GM21367 (cell line): ENCODE measurements around the gene MLEC.
A peak's percentile ranks its signal among the peaks of the same experiment; 100 is the strongest.

Experiments
- ATAC-seq: cut with Tn5 transposase; IDR thresholded peaks from one replicate; pipeline ENCODE4 v1.9.1; 2021; ENCODE audit not compliant: unreplicated experiment

Gene MLEC

DNA sequence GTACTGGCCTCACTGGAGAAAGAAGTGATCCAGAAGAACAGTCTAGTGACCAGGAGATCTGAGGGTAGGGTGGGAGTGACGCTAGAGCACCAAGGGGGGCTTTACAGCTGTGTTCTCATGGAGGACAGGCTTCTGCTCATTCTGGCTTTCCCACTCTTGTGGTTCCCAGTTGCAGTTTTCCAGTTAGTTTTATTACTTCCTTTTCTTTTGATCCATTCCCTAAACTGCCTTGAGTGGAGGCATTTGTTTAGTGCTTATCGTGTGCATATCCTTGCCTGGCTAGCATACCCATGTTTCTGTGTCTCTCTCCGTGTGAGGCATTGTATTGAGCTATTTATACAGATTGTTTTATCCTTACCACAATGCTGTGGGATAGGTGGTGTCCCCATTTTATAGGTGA is 4.0 kb downstream of the MLEC start:
- ATAC-seq: no peak

DNA sequence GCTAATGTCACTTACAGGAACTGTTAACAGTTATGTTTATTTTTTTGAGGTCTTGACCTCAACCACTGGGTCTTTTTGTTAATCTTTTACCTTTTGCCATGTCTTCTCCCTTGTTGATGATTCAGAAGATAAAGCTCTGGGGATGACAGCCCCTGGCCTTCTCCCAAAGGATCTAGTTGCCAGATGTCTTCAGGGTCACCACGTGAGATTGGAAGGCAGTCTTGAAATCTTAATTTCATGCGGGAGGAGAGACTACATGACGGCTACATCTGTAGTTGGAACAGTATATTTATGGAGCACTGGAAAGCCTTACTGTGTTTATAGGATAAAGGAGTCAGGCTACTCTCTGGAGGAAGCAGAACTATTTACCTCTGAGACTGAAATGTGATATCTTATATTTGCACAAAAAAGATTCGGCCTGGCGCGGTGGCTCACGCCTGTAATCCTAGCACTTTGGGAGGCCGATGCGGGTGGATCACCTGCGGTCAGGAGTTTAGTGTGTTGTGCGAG is 5.6 kb downstream of the MLEC start:
- ATAC-seq: no peak

DNA sequence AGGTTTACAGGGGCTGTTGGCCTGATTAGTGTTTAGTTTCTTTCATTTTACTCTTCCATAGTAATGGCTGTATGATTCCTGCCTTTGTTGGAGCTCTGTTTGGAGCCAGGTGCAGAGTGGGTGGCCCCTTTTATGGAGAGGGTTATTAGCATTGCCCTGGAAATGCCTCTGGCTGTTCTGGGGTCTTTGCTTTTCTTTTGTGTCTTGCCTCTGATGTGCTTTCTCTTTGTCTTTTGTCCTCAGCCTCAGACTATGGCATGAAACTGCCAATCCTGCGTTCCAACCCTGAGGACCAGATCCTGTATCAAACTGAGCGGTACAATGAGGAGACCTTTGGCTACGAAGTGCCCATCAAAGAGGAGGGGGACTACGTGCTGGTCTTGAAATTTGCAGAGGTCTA is 6.9 kb downstream of the MLEC start:
- ATAC-seq: no peak

DNA sequence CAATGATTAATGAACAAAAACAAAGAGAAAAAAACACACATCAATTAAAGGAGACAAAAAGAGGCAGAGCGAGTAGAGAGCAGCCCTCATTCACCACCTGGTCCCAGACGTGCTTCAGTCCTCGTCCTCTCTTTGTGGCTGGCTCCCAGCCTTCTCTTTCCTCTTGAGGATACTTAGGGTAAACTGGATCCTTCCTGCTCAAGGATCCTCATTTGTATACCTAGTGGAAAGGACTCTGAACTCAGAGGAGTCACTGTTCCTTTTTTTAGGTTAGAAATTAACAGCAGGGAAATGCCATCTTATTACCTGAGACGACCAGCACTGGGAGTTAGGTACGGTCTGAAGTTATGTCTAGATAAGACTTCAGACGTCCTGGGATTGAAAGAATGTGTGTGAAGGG is 9.7 kb downstream of the MLEC start:
- no peak for ATAC-seq

DNA sequence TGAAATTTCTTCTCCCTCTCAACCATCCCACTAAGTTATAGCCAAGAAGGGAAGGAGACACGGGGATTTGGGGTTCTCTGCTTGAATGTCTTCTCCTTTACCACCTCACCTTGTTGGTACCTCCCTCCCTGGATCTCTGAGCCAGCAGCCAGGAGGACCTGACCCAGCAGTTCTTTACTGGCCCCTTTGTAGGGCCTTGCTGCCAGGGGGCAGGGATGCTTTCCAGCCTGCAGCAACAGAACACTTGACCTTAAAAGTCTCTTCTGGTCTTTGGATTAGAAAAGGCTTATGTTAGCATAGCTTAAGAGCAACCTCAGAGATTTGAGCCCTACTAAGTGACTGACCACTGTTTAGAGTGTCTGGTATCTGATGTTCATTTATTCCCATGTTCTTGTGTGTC is 10.4 kb downstream of the MLEC start:
- no peak for ATAC-seq

DNA sequence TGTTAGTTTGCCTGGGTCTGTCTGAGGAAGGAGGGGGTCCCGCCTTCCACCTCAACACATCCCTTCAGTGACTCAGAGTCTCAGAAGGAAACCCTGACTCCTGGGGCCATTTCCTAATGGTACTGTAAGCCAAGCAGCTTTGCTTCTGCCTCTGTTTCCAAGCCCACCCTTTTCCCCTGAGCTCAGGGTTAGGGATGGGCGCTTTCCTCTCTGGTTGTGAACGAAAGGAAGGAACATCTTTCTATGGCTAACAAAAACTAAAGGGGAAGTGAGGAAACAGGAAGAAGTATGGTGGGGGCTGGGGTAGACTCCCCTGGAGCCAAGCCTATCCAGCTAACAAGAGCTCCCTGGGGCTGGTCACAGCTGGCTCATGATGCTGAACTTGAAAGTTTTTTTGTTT is 11.7 kb downstream of the MLEC start:
- no peak for ATAC-seq

DNA sequence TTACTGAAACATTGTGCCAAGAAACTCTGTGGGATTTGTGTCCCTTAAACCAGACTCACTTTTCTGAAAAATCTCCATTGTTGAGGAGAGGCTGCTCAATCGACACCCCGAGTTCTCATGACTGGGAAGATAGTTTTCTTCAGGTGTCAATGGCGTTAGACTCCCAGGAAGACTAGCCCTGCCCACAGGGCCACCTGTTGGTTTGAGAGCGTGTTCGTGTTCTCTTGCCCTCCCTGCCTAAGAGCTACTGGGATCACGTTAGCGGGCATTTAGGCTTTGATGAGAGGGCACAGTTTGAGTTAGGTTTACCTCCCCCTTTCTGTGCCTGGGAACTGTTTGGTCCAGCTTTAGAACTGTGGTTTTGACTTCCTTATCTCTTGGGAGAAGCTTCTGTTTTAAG is 12.6 kb downstream of the MLEC start:
- no peak for ATAC-seq

DNA sequence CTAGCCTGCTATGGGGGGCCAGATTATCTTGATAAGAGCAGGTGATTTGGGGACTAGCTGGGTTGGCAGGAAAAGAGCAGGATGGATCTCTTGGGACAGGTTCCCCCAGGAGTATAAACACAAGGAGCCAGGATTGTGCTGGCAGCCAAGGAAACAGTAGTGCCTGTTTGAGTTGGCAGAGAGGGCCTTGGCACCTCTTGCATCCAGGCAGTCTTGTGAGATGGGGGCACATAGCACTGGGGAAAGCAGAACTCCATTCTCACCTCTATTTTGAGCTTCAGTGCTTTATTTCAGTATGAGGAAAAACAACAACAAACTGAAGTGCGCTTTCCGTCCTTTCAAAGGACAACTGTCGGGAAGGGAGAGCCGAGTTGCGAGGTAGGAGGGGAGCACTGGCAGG is 13.9 kb downstream of the MLEC start:
- no peak for ATAC-seq

DNA sequence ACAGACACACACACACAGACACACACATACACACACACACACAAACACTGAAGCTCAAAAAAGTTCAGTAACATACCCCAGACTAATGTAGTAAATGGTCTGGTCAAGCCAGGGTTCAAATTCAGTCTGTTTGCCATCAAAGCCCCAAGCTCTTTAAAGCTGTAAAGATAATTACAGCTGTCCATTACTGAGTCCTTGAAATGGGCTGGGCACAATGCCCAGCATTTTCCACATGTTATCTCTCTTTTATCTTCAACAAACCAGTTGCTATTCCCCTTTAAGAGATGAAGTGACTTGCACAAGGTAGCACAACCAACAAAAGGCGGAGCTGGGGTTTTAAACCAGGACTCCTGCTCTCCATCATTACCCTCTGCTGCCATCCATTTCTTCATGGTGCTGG is 15.7 kb downstream of the MLEC start:
- ATAC-seq: no peak

DNA sequence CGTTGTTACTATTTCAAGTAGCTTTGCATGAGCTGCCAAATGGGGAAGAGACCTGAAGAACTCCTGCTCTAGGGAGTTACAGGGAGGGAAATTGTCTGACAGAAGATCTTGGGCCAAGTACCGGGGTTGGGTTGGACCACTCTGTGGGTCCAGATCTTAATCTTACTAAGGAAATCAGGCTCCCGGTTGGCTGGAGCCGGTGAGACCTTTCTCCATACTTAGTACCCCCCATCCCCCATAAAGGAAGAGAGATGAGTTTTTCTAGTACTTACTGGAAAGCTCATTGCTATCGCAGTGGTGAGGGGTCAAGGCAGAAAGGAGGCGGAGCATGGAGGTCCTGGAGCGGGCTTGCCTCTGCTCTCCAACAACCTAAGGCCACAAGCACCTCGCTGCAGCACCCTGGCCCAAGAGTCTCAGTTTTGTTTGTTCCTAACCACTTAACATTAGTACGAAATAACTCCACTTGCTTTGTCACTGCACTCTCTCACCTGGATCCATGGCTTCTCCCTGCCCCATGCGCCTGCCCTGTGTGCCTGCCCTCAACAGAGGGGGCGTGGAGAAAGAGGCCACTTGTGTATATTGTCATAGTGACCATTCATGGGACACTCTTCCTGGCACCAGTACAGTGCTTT is 16.5 kb downstream of the MLEC start:
- ATAC-seq: no peak

DNA sequence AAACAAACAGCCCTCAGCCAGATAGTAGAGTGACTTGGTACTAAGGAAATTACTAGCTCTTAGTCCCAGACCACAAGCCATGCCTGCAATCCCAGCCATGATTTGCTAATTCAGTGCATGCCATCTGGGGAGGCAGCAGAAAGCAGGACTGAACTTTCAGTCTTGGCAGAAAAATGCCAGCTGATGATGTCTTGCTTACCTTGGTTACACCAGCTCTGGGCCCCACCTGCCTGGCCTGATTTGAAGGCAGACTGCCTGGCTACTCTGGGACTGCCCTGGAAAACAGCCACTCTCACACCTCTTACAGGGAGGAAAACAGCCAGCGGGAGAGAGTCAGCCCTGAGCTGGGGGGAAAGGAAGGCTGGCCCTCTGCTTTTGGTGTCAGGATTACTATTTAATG is 18.7 kb downstream of the MLEC start:
- ATAC-seq: no peak

DNA sequence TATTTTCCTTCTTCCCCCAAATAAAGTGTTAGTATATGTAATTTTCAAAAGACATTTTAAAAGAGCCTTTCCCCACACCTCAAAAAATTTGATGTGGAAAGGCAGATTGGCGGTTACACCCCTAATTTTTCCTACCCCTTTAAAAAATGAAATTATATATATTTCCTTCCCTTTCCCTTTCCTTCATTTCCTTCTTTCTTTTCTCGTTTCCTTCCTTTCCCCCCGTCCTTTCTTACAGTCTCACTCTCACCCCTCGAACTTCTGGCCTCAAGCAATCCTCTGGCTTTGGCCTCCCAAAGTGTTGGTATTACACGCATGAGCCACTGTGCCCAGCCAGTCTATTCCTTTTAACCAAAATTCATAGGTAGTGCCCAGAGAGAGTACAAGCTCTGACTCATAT is 19.1 kb downstream of the MLEC start:
- no peak for ATAC-seq

DNA sequence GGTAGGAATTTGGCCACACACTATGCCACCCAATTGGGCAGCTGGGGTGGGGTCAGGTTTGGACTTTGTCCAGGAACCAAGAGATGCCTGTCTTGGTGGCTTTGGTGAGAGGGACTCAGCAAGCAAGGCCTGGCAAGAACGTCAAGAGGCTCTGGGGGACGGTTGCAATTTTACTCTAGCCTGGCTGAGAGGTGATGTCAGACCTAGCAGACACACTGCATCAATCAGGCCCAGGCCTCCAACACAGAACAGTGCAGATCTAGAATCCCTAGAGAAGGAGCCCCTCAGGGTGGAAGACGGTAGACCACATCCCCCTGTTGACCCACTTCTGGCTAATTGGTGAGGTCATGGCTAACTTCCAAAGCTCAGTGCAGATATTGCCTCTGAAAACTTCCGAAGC is 21.7 kb downstream of the MLEC start:
- ATAC-seq: no peak

DNA sequence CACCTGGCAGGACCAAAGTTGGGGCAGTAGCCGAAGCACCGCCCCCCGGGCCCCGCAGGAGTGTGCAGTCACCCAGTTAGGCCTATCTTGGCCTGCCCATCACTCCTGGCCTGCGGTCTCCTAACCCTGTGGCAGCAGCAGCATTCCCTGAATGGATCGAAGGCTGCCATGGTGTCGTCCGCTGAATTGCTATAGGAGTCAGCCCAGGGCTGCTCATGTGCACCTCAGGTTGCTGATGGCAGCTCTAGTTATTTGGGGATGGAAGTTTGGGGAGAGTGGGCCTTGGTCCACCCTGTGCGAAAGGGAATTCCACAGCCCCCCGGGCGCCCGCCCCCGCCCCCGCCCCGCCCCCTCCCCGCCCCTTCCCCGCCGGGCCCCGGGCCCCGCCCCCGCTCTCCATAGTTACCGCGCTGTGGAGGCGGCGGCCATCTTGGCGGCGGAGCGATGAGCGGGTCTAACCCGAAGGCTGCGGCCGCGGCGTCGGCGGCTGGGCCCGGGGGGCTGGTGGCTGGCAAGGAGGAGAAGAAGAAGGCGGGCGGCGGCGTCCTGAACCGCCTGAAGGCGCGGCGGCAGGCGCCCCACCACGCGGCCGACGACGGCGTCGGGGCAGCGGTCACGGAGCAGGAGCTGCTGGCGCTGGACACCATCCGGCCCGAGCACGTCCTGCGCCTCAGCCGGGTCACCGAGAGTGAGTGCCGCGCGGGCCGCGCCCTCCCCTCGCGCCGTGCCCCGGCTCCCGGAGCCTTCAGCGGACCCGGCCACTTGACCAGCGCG is 23.3 kb downstream of the MLEC start, which contains the start of gene UNC119B:
TSS of gene UNC119B (plus strand) at position 428 of the 774 bp plus-strand sequence. CDS start at position 445, 17 bp downstream.
- ATAC-seq: peak; percentile 62

DNA sequence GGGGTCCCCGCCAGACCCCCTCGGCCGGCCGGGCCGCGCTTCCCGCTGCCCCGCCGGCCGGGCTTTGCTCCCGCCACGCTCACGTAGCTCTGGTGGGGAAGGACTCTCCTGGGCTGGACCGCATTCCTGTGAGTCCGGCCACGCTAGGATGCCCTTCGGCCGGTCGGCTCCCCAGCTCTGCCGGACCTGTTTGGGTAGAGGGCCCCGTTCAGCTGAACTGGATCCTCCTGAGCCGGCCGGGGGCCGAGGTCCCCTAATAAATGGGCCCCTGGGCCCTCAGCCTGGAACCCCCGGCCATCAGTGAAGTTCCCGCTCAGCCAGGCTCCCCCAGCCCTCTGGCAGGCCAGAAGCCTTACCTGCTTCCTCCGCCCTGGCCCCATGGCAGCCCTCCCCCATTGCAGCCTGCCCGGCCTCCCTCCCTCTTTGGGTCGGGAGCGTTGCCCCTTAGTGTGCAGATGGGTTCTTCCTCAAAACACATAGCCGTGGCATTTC is 23.9 kb downstream of the MLEC start:
- ATAC-seq: peak; percentile 25

DNA sequence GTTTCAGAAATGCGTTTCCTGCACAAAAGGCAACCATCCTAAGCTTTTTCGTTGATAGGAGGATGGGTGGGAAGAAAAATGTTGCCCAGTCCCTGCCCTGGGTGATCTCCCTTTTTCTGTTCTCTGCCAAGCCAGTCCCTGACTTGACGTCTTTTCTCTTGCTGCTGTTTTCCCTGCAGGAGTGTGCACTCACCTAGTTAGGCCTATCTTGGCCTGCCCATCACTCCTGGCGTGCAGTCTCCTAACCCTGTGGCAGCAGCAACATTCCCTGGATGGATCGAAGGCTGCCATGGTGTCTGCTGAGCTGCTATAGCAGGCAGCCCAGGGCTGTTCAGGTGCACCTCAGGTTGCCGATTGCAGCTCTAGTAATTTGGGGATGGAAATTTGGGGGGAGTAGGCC is 24.5 kb downstream of the MLEC start:
- ATAC-seq: no peak

DNA sequence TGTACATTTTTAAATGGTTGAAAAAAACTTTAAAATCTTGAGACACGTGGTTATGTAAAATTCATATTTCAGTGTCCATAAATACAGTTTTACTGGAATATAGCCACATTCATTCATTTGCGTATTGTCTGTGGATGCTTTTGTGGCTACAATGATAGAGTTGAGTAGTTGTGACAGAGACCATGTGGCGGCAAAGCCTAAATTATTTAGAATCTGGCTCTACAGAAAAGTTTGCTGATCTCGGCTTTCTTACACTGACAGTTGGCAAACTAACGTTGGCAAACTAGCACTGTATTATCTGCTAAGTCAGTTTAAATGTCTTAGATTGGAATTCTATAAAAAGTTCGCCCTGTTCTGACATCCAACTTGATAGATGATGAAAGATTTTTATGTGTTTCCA is 25.7 kb downstream of the MLEC start:
- ATAC-seq: no peak

DNA sequence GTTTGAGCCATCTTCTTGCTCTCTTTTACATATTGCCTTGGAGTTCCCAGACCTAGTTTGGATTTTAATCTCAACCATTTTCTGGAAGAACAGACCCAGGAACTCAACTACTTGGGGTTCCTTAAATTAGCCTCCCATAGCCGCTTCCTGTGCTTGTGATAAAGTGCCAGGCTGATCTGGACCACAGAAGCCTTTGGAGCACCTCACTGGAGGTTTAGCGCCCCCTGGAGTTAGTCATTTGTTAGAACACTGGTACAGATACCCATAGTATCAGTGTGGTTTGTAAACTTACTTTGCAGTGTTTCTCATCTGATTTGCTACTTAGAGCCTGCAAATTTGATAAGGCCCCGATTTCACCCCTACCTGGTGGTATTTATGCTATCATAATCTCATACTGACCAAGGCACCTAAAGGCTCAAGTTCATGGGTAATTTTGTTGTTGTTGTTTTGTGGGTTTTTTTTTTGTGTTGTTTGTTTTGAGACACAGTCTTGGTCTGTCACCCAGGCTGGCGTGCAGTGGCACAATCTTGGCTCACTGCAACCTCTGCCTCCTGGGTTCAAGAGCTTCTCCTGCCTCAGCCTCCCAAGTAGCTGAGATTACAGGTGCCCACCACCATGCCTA is 27.0 kb downstream of the MLEC start:
- ATAC-seq: no peak

DNA sequence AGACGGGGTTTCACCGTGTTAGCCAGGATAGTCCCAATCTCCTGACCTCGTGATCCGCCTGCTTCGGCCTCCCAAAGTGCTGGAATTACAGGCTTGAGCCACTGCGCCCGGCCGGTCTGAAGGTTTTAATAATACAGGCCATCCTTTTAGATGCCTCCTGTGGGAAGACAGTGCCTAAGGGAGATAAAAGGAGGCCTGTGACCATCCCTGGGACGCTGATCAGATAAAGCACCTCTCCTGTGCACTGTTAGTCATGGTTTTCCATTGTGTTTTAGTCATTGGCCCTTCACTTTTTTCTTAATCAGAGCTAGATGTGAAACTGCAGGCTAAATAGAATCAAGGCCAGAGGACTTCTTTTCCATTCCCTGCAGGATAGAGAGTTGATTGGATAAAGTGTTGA is 31.1 kb downstream of the MLEC start:
- ATAC-seq: no peak

DNA sequence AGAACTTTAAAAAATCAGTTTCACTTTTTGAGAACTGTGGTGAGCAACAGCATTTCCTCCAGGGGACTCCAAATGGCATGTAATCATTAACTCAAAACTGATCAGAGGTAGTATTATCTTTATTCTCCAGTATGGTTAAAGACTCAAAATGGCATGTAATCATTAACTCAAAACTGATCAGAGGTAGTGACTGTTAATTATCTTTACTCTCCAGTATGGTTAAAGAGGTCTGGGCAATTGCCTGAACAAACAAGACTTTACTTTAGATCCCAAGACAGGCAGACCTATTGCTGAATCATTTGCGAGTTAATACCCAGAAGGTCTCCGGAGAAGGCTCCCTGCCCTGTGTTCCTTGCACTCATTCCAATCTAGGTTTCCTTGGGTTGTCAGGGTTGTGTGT is 32.1 kb downstream of the MLEC start:
- ATAC-seq: no peak

DNA sequence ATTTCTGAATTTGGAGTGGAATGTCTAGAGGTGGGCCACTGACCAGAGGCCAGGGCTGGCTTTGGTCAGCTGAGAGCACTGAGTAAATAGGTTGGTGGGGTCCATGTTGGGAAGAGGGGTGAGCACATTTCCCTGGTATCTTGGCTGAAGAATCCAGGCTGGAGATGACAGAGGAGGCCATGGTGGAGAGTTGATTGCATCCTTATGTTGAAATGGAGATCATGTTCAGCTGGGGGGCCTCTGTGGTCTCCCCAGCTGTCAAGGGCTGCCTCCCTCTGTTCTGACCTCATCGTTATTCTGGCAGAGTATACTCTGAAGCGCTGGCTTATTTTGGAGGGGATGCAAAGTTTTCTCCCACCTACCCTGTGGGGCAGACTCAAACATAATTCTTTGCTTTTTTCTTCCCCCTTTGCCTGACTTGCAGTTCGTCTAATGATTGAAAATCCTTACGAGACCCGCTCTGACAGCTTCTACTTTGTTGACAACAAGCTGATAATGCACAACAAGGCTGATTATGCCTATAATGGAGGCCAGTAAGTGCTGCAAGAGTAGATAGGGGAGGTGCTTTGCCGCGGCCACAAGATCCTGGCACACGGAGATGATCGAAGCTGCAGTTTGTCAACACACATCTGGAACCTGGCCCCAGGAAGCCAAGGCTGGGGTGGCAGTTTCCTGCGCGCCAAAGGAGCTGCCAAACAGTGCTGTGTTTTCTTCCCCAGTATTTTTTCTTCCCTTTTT is 32.7 kb downstream of the MLEC start:
- no peak for ATAC-seq
